OCI-LY7 (cell line): ENCODE results near the gene RAC2. TPM values are rescaled to one million over a fixed set of nuclear protein-coding genes. Genes with fewer than 3 reads are reported as not detected.

ENCODE experiments used
- BruUV-seq: library from RNA; stranded (reverse); fragments of 400-500 nt; replicated peaks from 2 replicates; lab custom pipeline; 2021; lab: Mats Ljungman, UMichigan
- CTCF ChIA-PET: fragments of 300-600 bp; sonication (Branson Sonifier 250); formaldehyde crosslinking; loops from one replicate; lab custom pipeline; 2022; ENCODE audit warnings: antibody characterized with exemption; ENCODE audit not compliant: unreplicated experiment; lab: Charles Lee
- POLR2A ChIA-PET: fragments of 300-600 bp; sonication (Branson Sonifier 250); formaldehyde crosslinking; loops from one replicate; lab custom pipeline; 2022; ENCODE audit warnings: antibody characterized with exemption; lab: Charles Lee
- DNase-seq: peaks from one replicate; pipeline ENCODE4 v3.0.0-alpha.2; 2015; ENCODE audit warnings: low spot score
- H2AFZ ChIP-seq: fragments of 200-600 bp; sonication (generic), shearing (Covaris generic); 2 replicates; pipeline ENCODE4 v1.6.1; 2014; ENCODE audit warnings: mild to moderate bottlenecking, antibody characterized with exemption, low read length, moderate library complexity
- H3K27ac ChIP-seq: fragments of 200-600 bp; sonication (generic); 2 replicates; pipeline ENCODE4 v1.5.1; 2014; ENCODE audit warnings: mixed run types, low read depth, mild to moderate bottlenecking, moderate library complexity, low read length, inconsistent platforms; ENCODE audit not compliant: poor library complexity, severe bottlenecking
- H3K36me3 ChIP-seq: fragments of 200-600 bp; sonication (generic); 2 replicates; pipeline ENCODE4 v1.6.1; 2014; ENCODE audit warnings: mild to moderate bottlenecking, antibody characterized with exemption, low read length, moderate library complexity, mixed read lengths; ENCODE audit not compliant: insufficient read depth
- H3K4me1 ChIP-seq: fragments of 200-600 bp; sonication (generic); 2 replicates; pipeline ENCODE4 v1.5.1; 2014; ENCODE audit warnings: mild to moderate bottlenecking, low read length; ENCODE audit not compliant: insufficient read depth, poor library complexity, severe bottlenecking
- H3K4me2 ChIP-seq: fragments of 200-600 bp; sonication (generic); 2 replicates; pipeline ENCODE4 v1.6.1; 2014; ENCODE audit warnings: mild to moderate bottlenecking, low read length
- H3K4me3 ChIP-seq: fragments of 200-600 bp; sonication (generic); 2 replicates; pipeline ENCODE4 v1.5.1; 2014; ENCODE audit warnings: mild to moderate bottlenecking, low read depth, low read length; ENCODE audit not compliant: poor library complexity, severe bottlenecking
- H3K79me2 ChIP-seq: fragments of 200-600 bp; sonication (generic); 2 replicates; pipeline ENCODE4 v1.6.1; 2016; ENCODE audit warnings: low read depth, mild to moderate bottlenecking, low read length, moderate library complexity, mixed read lengths; ENCODE audit not compliant: insufficient read depth
- H3K9me2 ChIP-seq: fragments of 200-600 bp; sonication (generic); 2 replicates; pipeline ENCODE4 v1.6.1; 2016; ENCODE audit warnings: mild to moderate bottlenecking, low read length, mixed read lengths; ENCODE audit not compliant: insufficient read depth
- H3K9me3 ChIP-seq: fragments of 200-600 bp; sonication (generic); 2 replicates; pipeline ENCODE4 v1.6.1; 2014; ENCODE audit warnings: mild to moderate bottlenecking, mixed run types, low read length, mixed read lengths
- H4K20me1 ChIP-seq: fragments of 200-600 bp; sonication (generic); 2 replicates; pipeline ENCODE4 v1.6.1; 2014; ENCODE audit warnings: mild to moderate bottlenecking, antibody characterized with exemption, low read length, moderate library complexity, mixed read lengths; ENCODE audit not compliant: insufficient read depth
- CTCF ChIP-seq: fragments of 200-600 bp; sonication (generic); conservative IDR thresholded peaks from 2 replicates; pipeline ENCODE4 v1.5.1; 2014; ENCODE audit warnings: mild to moderate bottlenecking, antibody characterized with exemption, low read length, moderate library complexity, mixed read lengths
- EZH2phosphoT487 ChIP-seq: fragments of 200-600 bp; sonication (generic); IDR thresholded peaks from 2 replicates; pipeline ENCODE4 v1.6.1; 2018; ENCODE audit warnings: low read depth, borderline replicate concordance, mild to moderate bottlenecking, mixed run types, antibody characterized with exemption, low read length, moderate library complexity, mixed read lengths
- intact Hi-C: fragments of 100-400 bp; cut with micrococcal nuclease; formaldehyde crosslinking; loops from one replicate; pipeline ENCODE4 v1.10.0; 2022; ENCODE audit not compliant: unreplicated experiment
- total RNA-seq, 2 experiments: library from RNA; depleted of rRNA in 1 of 2; stranded (reverse); fragments of >200 nt in 1 of 2; shearing (Covaris generic) in 1 of 2; gene quantifications; 2 replicates each; pipeline ENCODE4 v1.2.3, GENCODE V29; 2014 to 2022

RAC2 gene
- total RNA-seq, 2 experiments from 2014 or later, result 142 to 321 TPM

DNA sequence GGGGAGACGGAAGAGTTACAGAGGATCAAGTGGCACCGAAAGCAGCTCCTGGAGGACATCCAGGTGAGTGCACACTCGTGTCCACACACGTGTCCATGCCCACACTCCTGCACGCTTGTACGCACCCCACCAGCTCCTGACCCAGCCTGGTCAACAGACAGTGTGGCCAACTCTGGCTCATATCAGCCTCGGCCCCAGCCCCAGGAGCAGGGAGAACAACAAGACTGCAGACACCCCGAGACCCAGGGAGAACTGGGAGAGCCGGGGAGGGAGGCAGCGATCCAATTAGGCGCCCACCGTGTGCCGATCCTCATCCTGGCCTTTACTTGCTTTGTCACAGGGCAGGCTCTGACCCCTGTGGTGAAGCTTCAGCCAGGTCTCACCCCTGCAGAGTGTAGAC lies 48.6 kb upstream of the RAC2 start:
- ChIA-PET POLR2A (no interaction called here), CTCF (no interaction called here)
- Histone ChIP-seq H3K27ac (no peak overlapping the region), H3K79me2 (no peaks in the 10 kb centered on the region), H2AFZ (no peak overlapping the region), H3K9me3 (peaks cover 6% of the 10 kb centered on the region), H4K20me1 (no peaks in the 10 kb centered on the region), H3K36me3 (peaks cover 50% of the 10 kb centered on the region), H3K4me2 (no peak overlapping the region), H3K4me1 (peaks cover 17% of the 10 kb centered on the region), H3K4me3 (no peak overlapping the region), H3K9me2 (no peaks in the 10 kb centered on the region)
- TF ChIP-seq CTCF (no peak), EZH2phosphoT487 (no peak)
- intact Hi-C loops, result no loop called here
- no peak for DNase-seq
- BruUV-seq, result no TSS peak

DNA sequence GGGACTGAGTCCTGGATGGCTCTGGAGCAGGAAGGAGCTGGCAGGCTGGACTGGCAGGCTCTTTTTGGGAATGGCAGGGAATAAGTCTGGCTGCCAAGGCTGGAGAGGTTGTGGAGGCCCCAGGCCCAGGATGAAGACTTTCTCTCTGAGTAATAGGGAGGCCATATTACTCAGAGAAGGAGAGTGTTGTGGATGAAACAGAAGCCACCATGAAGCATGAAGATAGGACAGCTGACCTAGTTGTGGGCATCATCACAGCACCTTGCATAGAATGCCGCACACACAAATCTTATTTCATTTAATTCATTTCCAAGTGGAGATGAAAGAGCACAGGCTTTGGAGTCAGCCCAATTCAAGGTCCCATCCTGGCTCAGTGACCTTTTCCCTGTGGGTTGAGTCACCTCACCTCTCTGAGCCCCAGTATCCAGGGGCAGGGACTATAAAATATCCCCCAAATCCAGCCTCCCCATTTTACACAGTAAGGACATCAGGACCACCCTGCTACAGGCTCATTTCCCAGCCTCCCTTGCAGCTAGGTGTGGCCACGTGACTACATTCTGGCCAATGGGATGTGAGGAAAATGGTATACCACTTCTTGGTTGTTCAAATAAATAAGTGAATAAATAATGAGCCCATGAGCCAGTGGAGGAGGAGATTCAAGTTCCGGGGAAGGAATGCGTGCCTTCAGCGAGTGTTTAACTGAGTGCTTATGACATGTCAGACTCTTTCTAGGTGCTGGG lies 47.7 kb upstream of the RAC2 start:
- no peaks in the 10 kb centered on the region for H3K9me2 ChIP-seq
- H3K4me2 ChIP-seq, result no peak overlapping the region
- H3K79me2 ChIP-seq, result no peaks in the 10 kb centered on the region
- intact Hi-C loops, result no loop called here
- peaks cover 17% of the 10 kb centered on the region for H3K4me1 ChIP-seq
- BruUV-seq, result no TSS peak
- H3K4me3 ChIP-seq, result no peak overlapping the region
- no peak for DNase-seq
- H2AFZ ChIP-seq, result no peak overlapping the region
- no peak for TF ChIP-seq CTCF
- TF ChIP-seq EZH2phosphoT487, result no peak
- CTCF ChIA-PET, result no interaction called here
- no peak overlapping the region for H3K27ac ChIP-seq
- H3K9me3 ChIP-seq, result peaks cover 6% of the 10 kb centered on the region
- POLR2A ChIA-PET, result no interaction called here
- peaks cover 46% of the 10 kb centered on the region for H3K36me3 ChIP-seq
- no peaks in the 10 kb centered on the region for H4K20me1 ChIP-seq

GRCh38 chr22:37290737-37291136 lies 46.7 kb upstream of the RAC2 start:
- Histone ChIP-seq H2AFZ (no peak overlapping the region), H3K79me2 (no peaks in the 10 kb centered on the region), H3K4me1 (peaks cover 14% of the 10 kb centered on the region), H4K20me1 (no peaks in the 10 kb centered on the region), H3K9me2 (no peaks in the 10 kb centered on the region), H3K36me3 (peaks cover 36% of the 10 kb centered on the region), H3K9me3 (peaks cover 6% of the 10 kb centered on the region), H3K27ac (no peak overlapping the region), H3K4me3 (no peak overlapping the region), H3K4me2 (no peak overlapping the region)
- no peak for DNase-seq
- BruUV-seq, result no TSS peak
- POLR2A ChIA-PET, result no interaction called here
- intact Hi-C loops, result no loop called here
- no peak for TF ChIP-seq CTCF
- no peak for TF ChIP-seq EZH2phosphoT487
- CTCF ChIA-PET, result no interaction called here
